Measurements from ENCODE around the gene PLEKHA4.

- TF ChIP-seq POLR2A (IDR thresholded peaks at IDR 0.05) = no peak
- TF ChIP-seq CTCF (IDR thresholded peaks at IDR 0.05) = no peak
Observed at GRCh38 chr19:48883726-48884125, 15.3 kb upstream of the PLEKHA4 start.
